Measurements from ENCODE around the gene TCF4. TPM values are rescaled to one million over a fixed set of nuclear protein-coding genes. Genes with fewer than 3 reads are reported as not detected.

The TCF4 gene
- total RNA-seq, 1 donor from 2014 or later, result 115 TPM

- H3K4me3 ChIP-seq (ENCODE audit: insufficient read depth, low read depth, low read length), result peak overlapping the region; percentile 50
- FAIRE-seq, result no peak
- H3K4me2 ChIP-seq (ENCODE audit: low read length), result peak overlapping the region; percentile 79
- peak overlapping the region; percentile 73 for H3K9ac ChIP-seq (ENCODE audit: low read length)
- H2AFZ ChIP-seq (ENCODE audit: low read depth, low read length), result no peak overlapping the region
- DNase-seq (ENCODE audit: low read depth), result no peak
- H3K79me2 ChIP-seq (ENCODE audit: insufficient read depth, low read length), result peaks cover 67% of the 10 kb centered on the region
- no peaks in the 10 kb centered on the region for H3K9me3 Mint-ChIP-seq (ENCODE audit: unreplicated experiment)
- no peaks in the 10 kb centered on the region for H4K20me1 ChIP-seq (ENCODE audit: insufficient read depth, low read length)
- H3K4me3 Mint-ChIP-seq (ENCODE audit: unreplicated experiment), result no peak overlapping the region
- H3K9me3 ChIP-seq (ENCODE audit: insufficient read depth, low read depth, low read length), result no peaks in the 10 kb centered on the region
- no peaks in the 10 kb centered on the region for H3K36me3 Mint-ChIP-seq (ENCODE audit: low read depth, unreplicated experiment)
- peaks cover 37% of the 10 kb centered on the region for H3K4me1 ChIP-seq (ENCODE audit: insufficient read depth, low read length)
- H3K27me3 Mint-ChIP-seq (ENCODE audit: low read depth, unreplicated experiment), result no peaks in the 10 kb centered on the region
- H3K36me3 ChIP-seq (ENCODE audit: insufficient read depth, low read length), result no peaks in the 10 kb centered on the region
- TF ChIP-seq CTCF (IDR thresholded peaks at IDR 0.05; ENCODE audit: insufficient read depth, low read depth, low read length), result no peak
- TF ChIP-seq EZH2 (IDR thresholded peaks at IDR 0.05; ENCODE audit: insufficient read depth, low read length), result no peak
- H3K4me1 Mint-ChIP-seq (ENCODE audit: low read depth, unreplicated experiment), result peaks cover 48% of the 10 kb centered on the region
- peak overlapping the region; percentile 91 for H3K27ac ChIP-seq (ENCODE audit: low read depth, low read length)
- peak overlapping the region; percentile 77 for H3K27ac Mint-ChIP-seq (ENCODE audit: unreplicated experiment)
- H3K27me3 ChIP-seq (ENCODE audit: insufficient read depth, low read length), result no peaks in the 10 kb centered on the region
Observed at GRCh38 chr18:55508651-55509050, 79.3 kb downstream of the TCF4 start.

- H3K4me1 Mint-ChIP-seq (ENCODE audit: low read depth, unreplicated experiment), result peaks cover 63% of the 10 kb centered on the region
- H3K4me1 ChIP-seq (ENCODE audit: insufficient read depth, low read length), result peaks cover 53% of the 10 kb centered on the region
- no peaks in the 10 kb centered on the region for H3K9me3 Mint-ChIP-seq (ENCODE audit: unreplicated experiment)
- H3K27me3 Mint-ChIP-seq (ENCODE audit: low read depth, unreplicated experiment), result no peaks in the 10 kb centered on the region
- no peak overlapping the region for H3K27ac ChIP-seq (ENCODE audit: low read depth, low read length)
- no peak overlapping the region for H3K4me3 ChIP-seq (ENCODE audit: insufficient read depth, low read depth, low read length)
- TF ChIP-seq CTCF (IDR thresholded peaks at IDR 0.05; ENCODE audit: insufficient read depth, low read depth, low read length), result no peak
- no peak for TF ChIP-seq EZH2 (IDR thresholded peaks at IDR 0.05; ENCODE audit: insufficient read depth, low read length)
- no peak overlapping the region for H2AFZ ChIP-seq (ENCODE audit: low read depth, low read length)
- H3K27ac Mint-ChIP-seq (ENCODE audit: unreplicated experiment), result peak overlapping the region; percentile 45
- DNase-seq (ENCODE audit: low read depth) (no peak), FAIRE-seq (no peak)
- no peaks in the 10 kb centered on the region for H3K27me3 ChIP-seq (ENCODE audit: insufficient read depth, low read length)
- no peaks in the 10 kb centered on the region for H4K20me1 ChIP-seq (ENCODE audit: insufficient read depth, low read length)
- H3K9me3 ChIP-seq (ENCODE audit: insufficient read depth, low read depth, low read length), result no peaks in the 10 kb centered on the region
- no peak overlapping the region for H3K4me3 Mint-ChIP-seq (ENCODE audit: unreplicated experiment)
- peaks cover 65% of the 10 kb centered on the region for H3K79me2 ChIP-seq (ENCODE audit: insufficient read depth, low read length)
- no peaks in the 10 kb centered on the region for H3K36me3 Mint-ChIP-seq (ENCODE audit: low read depth, unreplicated experiment)
- H3K9ac ChIP-seq (ENCODE audit: low read length), result no peak overlapping the region
- H3K36me3 ChIP-seq (ENCODE audit: insufficient read depth, low read length), result no peaks in the 10 kb centered on the region
- H3K4me2 ChIP-seq (ENCODE audit: low read length), result no peak overlapping the region
Observed at GRCh38 chr18:55506074-55506473, 81.9 kb downstream of the TCF4 start.

GRCh38 chr18:55504808-55505207, 83.2 kb downstream of the TCF4 start:
- H3K36me3 ChIP-seq (ENCODE audit: insufficient read depth, low read length), result no peaks in the 10 kb centered on the region
- peaks cover 62% of the 10 kb centered on the region for H3K4me1 Mint-ChIP-seq (ENCODE audit: low read depth, unreplicated experiment)
- no peak overlapping the region for H3K4me3 Mint-ChIP-seq (ENCODE audit: unreplicated experiment)

More at GRCh38 chr18:55504808-55505207, 83.2 kb downstream of the TCF4 start:
- H3K9me3 ChIP-seq (ENCODE audit: insufficient read depth, low read depth, low read length), result no peaks in the 10 kb centered on the region
- Mint-ChIP-seq H3K27ac (ENCODE audit: unreplicated experiment) (no peak overlapping the region), H3K9me3 (ENCODE audit: unreplicated experiment) (no peaks in the 10 kb centered on the region), H3K27me3 (ENCODE audit: low read depth, unreplicated experiment) (no peaks in the 10 kb centered on the region), H3K36me3 (ENCODE audit: low read depth, unreplicated experiment) (no peaks in the 10 kb centered on the region)
- DNase-seq (ENCODE audit: low read depth), result no peak
- no peaks in the 10 kb centered on the region for H3K27me3 ChIP-seq (ENCODE audit: insufficient read depth, low read length)
- FAIRE-seq, result no peak
- no peak overlapping the region for H3K4me2 ChIP-seq (ENCODE audit: low read length)
- peaks cover 67% of the 10 kb centered on the region for H3K79me2 ChIP-seq (ENCODE audit: insufficient read depth, low read length)
- no peak for TF ChIP-seq EZH2 (IDR thresholded peaks at IDR 0.05; ENCODE audit: insufficient read depth, low read length)
- TF ChIP-seq CTCF (IDR thresholded peaks at IDR 0.05; ENCODE audit: insufficient read depth, low read depth, low read length), result no peak
- no peaks in the 10 kb centered on the region for H4K20me1 ChIP-seq (ENCODE audit: insufficient read depth, low read length)
- no peak overlapping the region for H3K27ac ChIP-seq (ENCODE audit: low read depth, low read length)
- no peak overlapping the region for H2AFZ ChIP-seq (ENCODE audit: low read depth, low read length)
- no peak overlapping the region for H3K4me3 ChIP-seq (ENCODE audit: insufficient read depth, low read depth, low read length)
- no peak overlapping the region for H3K9ac ChIP-seq (ENCODE audit: low read length)
- peaks cover 54% of the 10 kb centered on the region for H3K4me1 ChIP-seq (ENCODE audit: insufficient read depth, low read length)
